Activated CD4-positive, alpha-beta memory T cell treated with anti-CD3 and anti-CD28 coated beads, Interleukin-2, amount 10 ng/mL, durations not matched to agents 7 days and 5 days (primary cell): ENCODE results near the gene KRT80. TPM values are rescaled to one million over a fixed set of nuclear protein-coding genes. Genes with fewer than 3 reads are reported as not detected.

Experiments
- CTCF ChIA-PET: fragments of 350-600 bp; sonication (Branson Sonifier 250); formaldehyde crosslinking; loops from one replicate; lab custom pipeline; 2021; ENCODE audit warnings: antibody characterized with exemption, inconsistent platforms; lab: Charles Lee
- POLR2A ChIA-PET: fragments of 350-600 bp; sonication (Branson Sonifier 250); formaldehyde crosslinking; loops from one replicate; lab custom pipeline; 2021; ENCODE audit warnings: antibody characterized with exemption; lab: Charles Lee
- DNase-seq: peaks from one replicate; pipeline ENCODE4 v3.0.0-alpha.2; 2020
- H3K27ac Mint-ChIP-seq: one replicate; pipeline ENCODE4 v1.8.0; 2021; ENCODE audit warnings: mild to moderate bottlenecking, mixed read lengths
- H3K27me3 Mint-ChIP-seq: one replicate; pipeline ENCODE4 v1.8.0; 2021; ENCODE audit warnings: mixed read lengths
- H3K36me3 Mint-ChIP-seq: one replicate; pipeline ENCODE4 v1.8.0; 2021; ENCODE audit warnings: low read depth, mixed read lengths
- H3K4me1 Mint-ChIP-seq: one replicate; pipeline ENCODE4 v1.8.0; 2021; ENCODE audit warnings: mixed read lengths
- H3K4me3 Mint-ChIP-seq: one replicate; pipeline ENCODE4 v1.8.0; 2021; ENCODE audit warnings: mild to moderate bottlenecking, mixed read lengths
- H3K9me3 Mint-ChIP-seq: one replicate; pipeline ENCODE4 v1.8.0; 2021; ENCODE audit warnings: mixed read lengths
- total RNA-seq, 2 experiments: library from RNA; stranded (reverse); gene quantifications; one replicate each; pipeline ENCODE4 v1.2.3, GENCODE V29; 2021

The KRT80 gene
- total RNA-seq, 2 experiments from 2014 or later: not detected

DNA sequence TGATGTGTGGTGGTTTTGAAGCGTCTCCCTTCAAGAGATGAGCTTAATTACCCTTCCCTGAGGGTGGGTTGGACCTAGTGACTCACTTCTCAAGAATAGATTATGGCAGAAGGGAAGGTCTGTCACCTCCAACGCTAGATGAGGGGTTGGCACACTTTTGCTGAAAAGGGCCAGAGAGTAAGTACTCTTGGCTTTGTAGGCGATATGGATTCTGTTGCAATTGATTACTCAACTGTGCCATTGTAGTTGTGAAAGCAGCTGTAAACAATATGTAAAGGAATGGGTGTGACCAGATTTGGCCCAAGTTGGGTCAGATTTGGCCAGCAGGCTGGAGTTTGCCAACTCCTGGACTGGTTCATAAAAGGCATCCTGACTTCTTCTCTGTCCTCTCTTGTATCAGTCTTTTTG, 59.1 kb downstream of the KRT80 start:
- Mint-ChIP-seq H3K9me3 (no peaks in the 10 kb centered on the region), H3K36me3 (no peaks in the 10 kb centered on the region), H3K4me3 (no peak overlapping the region), H3K27ac (no peak overlapping the region), H3K4me1 (no peaks in the 10 kb centered on the region), H3K27me3 (peaks cover 20% of the 10 kb centered on the region)
- DNase-seq: no peak
- POLR2A ChIA-PET: no interaction called here
- CTCF ChIA-PET: interaction anchor here (1.2 kb wide), 2 partner anchors 10 to 11 kb away, joined by 3 to 4 read pairs; no protein-coding TSS in a partner anchor

DNA sequence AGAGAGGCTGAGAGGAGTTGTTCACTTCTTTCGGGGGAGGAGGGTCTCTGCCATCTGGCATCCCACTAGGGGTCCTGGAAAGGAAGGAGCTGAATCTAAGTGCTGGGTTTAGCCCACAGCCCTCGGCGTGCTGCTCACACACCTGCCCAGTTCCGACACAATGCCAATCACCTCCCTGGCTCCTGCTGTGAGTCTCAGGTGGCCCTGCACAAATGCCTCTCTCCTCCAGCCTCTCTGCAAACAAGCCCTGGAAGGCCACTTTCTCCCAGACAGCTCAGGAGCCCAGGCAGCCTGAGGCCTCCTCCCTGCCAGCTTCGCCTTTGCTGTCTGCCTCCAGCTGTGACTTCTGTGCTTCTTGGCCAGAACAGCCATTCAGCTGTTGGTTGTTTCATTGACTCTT, 61.1 kb downstream of the KRT80 start:
- Mint-ChIP-seq H3K27me3 (peaks cover 25% of the 10 kb centered on the region), H3K9me3 (no peaks in the 10 kb centered on the region), H3K27ac (no peak overlapping the region), H3K4me3 (no peak overlapping the region), H3K4me1 (no peaks in the 10 kb centered on the region), H3K36me3 (no peaks in the 10 kb centered on the region)
- peak; percentile 14 for DNase-seq
- ChIA-PET POLR2A (no interaction called here), CTCF (no interaction called here)

DNA sequence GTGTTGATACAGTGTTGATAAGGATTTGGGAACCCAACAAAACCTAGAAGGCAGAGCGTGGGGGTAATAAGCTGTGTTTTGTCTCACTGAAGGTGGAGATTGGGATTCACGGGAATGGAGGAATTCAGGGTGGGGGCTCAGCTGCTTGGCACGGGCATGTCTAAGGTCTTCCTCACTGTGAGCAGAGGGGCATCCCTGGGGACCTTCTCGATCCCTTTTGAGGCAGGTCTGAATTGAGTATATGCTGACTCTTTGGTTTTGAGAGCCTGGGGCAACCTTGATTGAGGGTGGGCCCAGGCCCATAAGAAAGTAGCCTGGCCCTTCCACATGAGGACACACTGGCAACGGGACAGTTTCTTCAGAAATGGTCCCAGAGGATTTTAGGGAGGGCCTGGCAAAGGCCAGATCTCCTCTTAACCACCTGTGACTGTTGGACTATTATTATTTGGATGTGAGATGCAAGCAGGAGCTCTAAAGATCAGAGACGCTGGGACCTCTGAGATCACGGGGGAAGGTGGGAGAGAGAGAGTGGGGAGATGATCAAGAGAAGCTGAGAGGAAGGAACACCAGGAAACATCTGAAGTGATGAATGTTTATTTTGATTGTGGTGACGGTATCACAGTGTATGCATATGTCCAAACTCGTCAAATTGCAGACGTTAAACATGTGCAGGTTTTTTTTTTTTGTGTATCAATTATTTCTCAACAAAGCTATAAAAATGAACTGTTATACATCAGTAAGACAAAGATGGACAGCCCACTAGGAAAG, 63.9 kb downstream of the KRT80 start:
- POLR2A ChIA-PET: no interaction called here
- DNase-seq: no peak
- Mint-ChIP-seq H3K4me1 (no peaks in the 10 kb centered on the region), H3K27me3 (peaks cover 26% of the 10 kb centered on the region), H3K9me3 (no peaks in the 10 kb centered on the region), H3K36me3 (no peaks in the 10 kb centered on the region), H3K27ac (no peak overlapping the region), H3K4me3 (no peak overlapping the region)
- CTCF ChIA-PET: interaction anchor here (1.2 to 2.1 kb wide), 2 partner anchors 9 to 46 kb away, joined by 3 to 11 read pairs; no protein-coding TSS in a partner anchor

DNA sequence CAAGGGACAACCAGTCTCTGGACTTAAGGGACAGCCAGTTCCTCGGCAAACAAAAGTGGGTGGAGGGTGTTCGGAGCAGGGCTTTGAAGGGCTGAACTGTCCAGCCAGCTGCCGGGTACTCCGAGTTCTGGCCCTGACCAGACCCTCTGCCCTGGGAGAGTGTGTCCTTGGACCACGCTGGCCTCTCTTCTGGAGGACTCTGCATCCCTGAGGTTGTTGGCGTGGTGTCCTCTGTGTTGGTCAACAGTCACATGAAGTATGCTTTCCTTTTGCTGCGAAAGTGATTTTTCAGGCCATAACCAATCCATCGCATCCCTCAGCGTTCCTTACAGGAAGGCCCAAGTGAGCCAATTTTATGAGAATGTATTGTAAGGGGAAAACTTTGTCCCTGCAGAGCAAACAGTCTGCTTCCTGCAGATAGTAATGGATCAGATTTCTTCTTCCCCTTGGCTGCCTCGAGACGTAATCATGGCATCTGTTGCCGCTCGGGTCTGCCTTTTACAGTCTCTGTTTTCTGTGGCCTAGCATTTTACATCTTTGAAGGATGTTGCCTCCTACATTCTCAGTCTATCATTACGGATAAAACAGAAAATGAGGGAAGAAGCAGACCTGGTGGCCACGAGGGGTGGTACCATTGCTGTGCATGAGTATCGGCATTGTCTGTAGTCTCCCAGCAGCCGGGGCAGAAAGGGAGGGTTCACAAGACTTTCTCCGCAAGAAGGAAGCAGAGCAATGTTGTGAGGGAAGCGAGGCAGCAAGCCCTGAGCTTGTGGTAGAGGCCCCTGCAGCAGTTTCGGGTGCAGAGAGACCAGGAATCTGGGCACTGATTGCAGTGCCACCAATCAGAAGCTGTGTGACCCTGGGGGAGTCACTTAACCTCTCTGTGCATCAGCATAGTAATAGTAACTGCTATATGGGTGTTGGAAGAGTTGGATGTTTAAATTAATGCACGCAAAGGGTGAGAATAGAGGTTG, 64.9 kb downstream of the KRT80 start:
- DNase-seq: no peak
- Mint-ChIP-seq H3K4me1 (no peaks in the 10 kb centered on the region), H3K27me3 (peaks cover 23% of the 10 kb centered on the region), H3K9me3 (no peaks in the 10 kb centered on the region), H3K36me3 (no peaks in the 10 kb centered on the region), H3K4me3 (no peak overlapping the region), H3K27ac (no peak overlapping the region)
- ChIA-PET POLR2A (no interaction called here), CTCF (interaction anchor here (0.7 to 11.0 kb wide), 3 partner anchors 8 to 804 kb away, joined by 4 to 154 read pairs (median 11); no protein-coding TSS in a partner anchor)

DNA sequence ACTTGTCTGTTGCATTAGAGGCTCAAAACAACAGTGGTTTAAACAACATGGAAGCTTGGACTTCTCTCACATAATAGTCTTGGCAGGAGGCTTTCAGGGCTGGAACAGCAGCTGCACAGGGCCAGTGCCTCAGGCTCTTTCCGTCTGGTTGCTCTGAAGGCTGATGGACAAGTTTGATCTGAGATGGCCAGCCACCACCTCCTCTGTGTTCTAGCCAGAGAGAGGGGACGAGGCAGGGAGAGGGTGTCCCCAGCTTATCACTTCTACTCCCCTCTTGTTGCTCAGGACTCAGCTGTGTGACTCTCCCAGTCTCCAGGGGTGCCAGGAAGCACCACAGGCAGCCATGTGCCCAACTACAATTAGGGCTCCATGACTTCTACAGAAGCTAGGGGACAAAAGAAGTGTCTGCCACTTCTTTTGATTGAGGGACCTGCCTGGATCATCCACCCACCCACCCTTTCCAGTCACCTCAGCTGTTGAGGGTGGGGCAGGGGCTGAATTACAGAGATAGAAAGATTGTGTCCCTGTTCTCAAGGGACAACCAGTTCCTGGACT, 65.7 kb downstream of the KRT80 start:
- CTCF ChIA-PET: interaction anchor here (0.7 to 11.0 kb wide), 4 partner anchors 101 to 805 kb away, joined by 3 to 154 read pairs (median 4); no protein-coding TSS in a partner anchor
- H3K9me3 Mint-ChIP-seq: no peaks in the 10 kb centered on the region
- peaks cover 2% of the 10 kb centered on the region for H3K4me1 Mint-ChIP-seq
- no peak for DNase-seq
- POLR2A ChIA-PET: no interaction called here
- H3K4me3 Mint-ChIP-seq: no peak overlapping the region
- H3K36me3 Mint-ChIP-seq: no peaks in the 10 kb centered on the region
- H3K27me3 Mint-ChIP-seq: peaks cover 23% of the 10 kb centered on the region
- H3K27ac Mint-ChIP-seq: no peak overlapping the region

DNA sequence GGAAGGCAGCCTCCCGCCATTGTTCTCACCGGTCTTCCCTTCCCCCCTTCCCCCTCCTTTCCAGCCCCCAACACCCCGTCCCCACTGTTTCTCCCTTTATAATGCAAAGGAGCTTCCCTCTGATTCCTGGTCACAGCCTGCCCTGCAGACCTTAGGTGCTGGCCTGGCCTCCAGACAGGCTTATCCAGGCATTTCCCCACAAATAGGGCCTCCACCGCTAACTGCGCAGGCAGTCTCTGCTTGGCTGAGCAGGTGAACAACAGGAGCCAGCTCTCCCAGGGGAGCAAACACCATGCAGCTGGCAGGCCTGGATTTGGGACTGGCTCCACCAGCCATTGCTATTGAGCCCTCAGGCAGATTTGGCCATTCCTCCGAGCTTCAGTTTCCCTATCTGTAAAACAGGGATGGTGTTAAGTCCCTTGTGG, 66.3 kb downstream of the KRT80 start:
- no peak overlapping the region for H3K27ac Mint-ChIP-seq
- DNase-seq: no peak
- no peak overlapping the region for H3K4me3 Mint-ChIP-seq
- H3K36me3 Mint-ChIP-seq: no peaks in the 10 kb centered on the region
- H3K27me3 Mint-ChIP-seq: peaks cover 23% of the 10 kb centered on the region
- CTCF ChIA-PET: interaction anchor here (0.8 to 11.0 kb wide), 3 partner anchors 100 to 435 kb away, joined by 3 to 154 read pairs (median 4); no protein-coding TSS in a partner anchor
- POLR2A ChIA-PET: no interaction called here
- H3K4me1 Mint-ChIP-seq: peaks cover 3% of the 10 kb centered on the region
- H3K9me3 Mint-ChIP-seq: no peaks in the 10 kb centered on the region

DNA sequence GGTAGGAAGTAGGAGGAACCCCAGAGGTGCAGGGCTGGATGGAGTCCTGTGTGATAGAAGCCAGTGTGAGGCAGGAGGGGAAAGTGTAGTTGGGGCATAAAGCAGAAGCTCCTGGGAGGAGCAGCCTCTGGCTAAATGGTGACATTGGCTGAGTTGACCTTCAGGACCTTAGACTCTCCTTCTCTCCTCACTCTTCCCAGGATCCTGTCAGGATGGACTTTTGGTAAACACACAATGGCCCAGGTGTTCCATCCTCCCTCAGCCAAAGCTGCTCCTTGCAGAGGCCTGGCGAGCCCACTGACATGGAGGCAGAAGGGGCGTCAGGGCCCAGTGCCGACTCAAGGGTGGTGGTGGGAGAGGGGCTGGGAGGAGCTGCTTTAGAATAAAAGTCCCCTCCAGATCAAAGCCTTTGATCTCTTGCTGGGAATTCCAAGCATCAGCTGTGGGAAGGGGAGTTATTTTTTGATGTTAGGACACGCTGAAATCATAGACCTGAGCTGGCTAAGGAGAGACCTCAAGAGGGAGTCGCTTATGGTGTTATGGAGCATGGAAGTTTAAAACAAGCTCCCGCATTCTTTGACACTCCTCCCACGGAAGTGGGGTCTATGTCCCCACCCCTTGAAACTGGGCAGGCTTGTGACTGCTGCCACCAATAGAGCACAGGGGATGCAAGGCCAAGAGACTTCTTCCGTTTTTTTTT, 68.2 kb downstream of the KRT80 start:
- Mint-ChIP-seq H3K27me3 (peaks cover 23% of the 10 kb centered on the region), H3K4me1 (peaks cover 16% of the 10 kb centered on the region), H3K4me3 (no peak overlapping the region), H3K27ac (no peak overlapping the region), H3K36me3 (no peaks in the 10 kb centered on the region), H3K9me3 (no peaks in the 10 kb centered on the region)
- DNase-seq: no peak
- POLR2A ChIA-PET: interaction anchor here (2.2 kb wide), 1 partner anchor 24 kb away, joined by 5 read pairs; no protein-coding TSS in a partner anchor
- CTCF ChIA-PET: interaction anchor here (0.6 to 11.0 kb wide), 7 partner anchors 20 to 1552 kb away, joined by 3 to 154 read pairs (median 3); partner anchors contain the start of gene ATP5MC2

DNA sequence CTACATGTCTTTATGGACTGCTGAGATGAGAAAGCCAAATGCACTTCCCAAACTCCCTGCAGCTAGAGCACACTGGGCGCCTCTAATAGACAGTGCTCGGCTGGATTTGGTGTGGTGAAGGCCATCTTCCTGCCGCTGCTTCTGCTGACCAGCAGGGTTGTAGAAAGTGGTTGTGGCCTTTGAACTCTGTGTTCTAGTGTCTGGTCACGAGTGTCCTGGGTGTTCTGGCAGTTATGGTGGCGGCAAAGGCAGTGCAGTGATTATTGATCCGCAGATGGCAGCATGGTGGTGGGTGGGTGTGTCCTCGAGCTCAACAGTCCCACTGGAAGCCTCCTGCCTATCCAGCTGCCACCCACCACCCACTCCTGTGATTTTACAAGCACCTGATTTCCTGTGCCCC, 68.9 kb downstream of the KRT80 start:
- DNase-seq: no peak
- Mint-ChIP-seq H3K36me3 (no peaks in the 10 kb centered on the region), H3K4me3 (no peak overlapping the region), H3K27ac (no peak overlapping the region), H3K9me3 (no peaks in the 10 kb centered on the region), H3K27me3 (peaks cover 22% of the 10 kb centered on the region), H3K4me1 (peaks cover 17% of the 10 kb centered on the region)
- CTCF ChIA-PET: interaction anchor here (0.6 to 11.0 kb wide), 6 partner anchors 10 to 130 kb away, joined by 3 to 154 read pairs (median 3); no protein-coding TSS in a partner anchor
- POLR2A ChIA-PET: interaction anchor here (2.2 kb wide), 1 partner anchor 24 kb away, joined by 5 read pairs; no protein-coding TSS in a partner anchor

DNA sequence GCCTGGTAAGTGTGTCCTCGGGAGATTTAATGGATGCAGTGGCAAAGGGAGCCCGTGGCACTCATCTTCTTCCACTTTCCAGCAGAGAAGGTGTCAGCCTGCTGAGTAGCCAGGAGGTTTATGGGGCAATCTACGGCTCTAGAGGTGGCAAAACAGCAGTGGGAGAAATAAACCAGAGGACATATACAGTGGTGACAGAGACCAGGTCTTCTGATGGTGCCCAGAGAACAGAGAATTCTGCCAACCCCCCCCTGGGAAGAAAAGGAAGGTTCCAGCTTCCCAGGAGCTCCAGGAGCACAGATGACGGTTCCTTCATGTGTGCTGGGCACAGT, 69.3 kb downstream of the KRT80 start:
- DNase-seq: no peak
- Mint-ChIP-seq H3K36me3 (no peaks in the 10 kb centered on the region), H3K4me3 (no peak overlapping the region), H3K27ac (no peak overlapping the region), H3K4me1 (peaks cover 17% of the 10 kb centered on the region), H3K9me3 (no peaks in the 10 kb centered on the region), H3K27me3 (peaks cover 20% of the 10 kb centered on the region)
- POLR2A ChIA-PET: interaction anchor here (2.2 kb wide), 1 partner anchor 25 kb away, joined by 5 read pairs; no protein-coding TSS in a partner anchor
- CTCF ChIA-PET: interaction anchor here (0.7 to 11.0 kb wide), 7 partner anchors 10 to 206 kb away, joined by 3 to 154 read pairs (median 4); no protein-coding TSS in a partner anchor

DNA sequence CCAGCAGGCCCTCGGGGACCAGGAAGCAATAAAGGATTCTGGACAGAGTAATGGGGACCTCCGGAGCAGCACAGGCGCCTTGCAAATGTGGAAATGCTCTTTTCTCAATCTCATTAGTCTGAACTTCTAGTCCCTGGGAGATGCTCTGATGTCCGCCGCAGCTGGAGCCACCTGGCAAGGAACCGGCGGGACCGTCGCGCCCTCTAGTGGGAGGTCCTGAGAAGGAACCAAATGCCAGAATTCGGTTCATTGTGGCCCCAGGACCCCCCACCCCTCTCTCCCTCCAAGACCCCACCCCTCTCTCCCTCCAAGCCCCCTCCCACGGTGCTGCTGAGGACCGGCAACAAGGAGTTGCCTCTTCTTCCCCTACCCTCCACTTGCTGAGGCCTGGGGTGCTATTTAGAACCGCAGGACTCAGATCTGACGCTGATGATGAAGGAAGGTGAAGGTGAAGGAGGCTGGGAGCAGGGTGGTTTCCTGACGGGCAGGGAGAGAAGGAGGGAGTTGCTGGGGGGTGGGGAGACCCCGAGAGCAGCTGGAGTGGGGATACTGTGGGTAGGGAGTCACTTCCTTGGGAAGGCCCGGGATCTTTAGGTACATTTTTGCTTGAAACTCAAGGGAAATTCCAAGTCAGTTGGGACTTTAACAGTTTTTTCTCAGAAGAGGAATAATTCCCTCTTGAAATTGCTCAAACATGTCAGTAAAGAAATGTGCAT, 69.8 kb downstream of the KRT80 start:
- Mint-ChIP-seq H3K27ac (no peak overlapping the region), H3K4me3 (no peak overlapping the region), H3K9me3 (no peaks in the 10 kb centered on the region), H3K27me3 (peaks cover 15% of the 10 kb centered on the region), H3K4me1 (peaks cover 20% of the 10 kb centered on the region), H3K36me3 (no peaks in the 10 kb centered on the region)
- ChIA-PET CTCF (interaction anchor here (0.7 to 11.0 kb wide), 9 partner anchors 11 to 206 kb away, joined by 3 to 154 read pairs (median 4); partner anchors contain the start of gene ATG101), POLR2A (interaction anchor here (0.6 to 2.2 kb wide), 5 partner anchors 25 to 99 kb away, joined by 3 to 5 read pairs (median 3); no protein-coding TSS in a partner anchor)
- peak; percentile 71 for DNase-seq
